ENCODE measurements around the gene PLXNA4.

The PLXNA4 gene

GRCh38 chr7:132544999-132545398 is 31.3 kb downstream of the PLXNA4 start:
- no peak for TF ChIP-seq CTCF (IDR thresholded peaks at IDR 0.05; ENCODE audit: extremely low read depth, missing control alignments)
- DNase-seq (ENCODE audit: low spot score), result no peak

- no peak for DNase-seq (ENCODE audit: low spot score)
- TF ChIP-seq CTCF (IDR thresholded peaks at IDR 0.05; ENCODE audit: extremely low read depth, missing control alignments), result no peak
Measured at GRCh38 chr7:132544025-132544424, 32.2 kb downstream of the PLXNA4 start.

GRCh38 chr7:132542895-132543294 is 33.4 kb downstream of the PLXNA4 start:
- no peak for DNase-seq (ENCODE audit: low spot score)
- TF ChIP-seq CTCF (IDR thresholded peaks at IDR 0.05; ENCODE audit: extremely low read depth, missing control alignments), result no peak

- no peak for TF ChIP-seq CTCF (IDR thresholded peaks at IDR 0.05; ENCODE audit: extremely low read depth, missing control alignments)
- no peak for DNase-seq (ENCODE audit: low spot score)
Measured at GRCh38 chr7:132541656-132542055, 34.6 kb downstream of the PLXNA4 start.

GRCh38 chr7:132537456-132538145 is 38.7 kb downstream of the PLXNA4 start:
- DNase-seq (ENCODE audit: low spot score), result no peak
- TF ChIP-seq CTCF (IDR thresholded peaks at IDR 0.05; ENCODE audit: extremely low read depth, missing control alignments), result no peak

GRCh38 chr7:132536654-132537395 is 39.4 kb downstream of the PLXNA4 start:
- no peak for DNase-seq (ENCODE audit: low spot score)
- no peak for TF ChIP-seq CTCF (IDR thresholded peaks at IDR 0.05; ENCODE audit: extremely low read depth, missing control alignments)

- TF ChIP-seq CTCF (IDR thresholded peaks at IDR 0.05; ENCODE audit: extremely low read depth, missing control alignments), result no peak
- DNase-seq (ENCODE audit: low spot score), result no peak
Measured at GRCh38 chr7:132533916-132534315, 42.4 kb downstream of the PLXNA4 start.

Data from GM20000 (cell line).